Measurements from ENCODE around the gene HDC.

Gene HDC

GRCh38 chr15:50251638-50252182, 13.8 kb downstream of the HDC start:
- DNase-seq = no peak

- DNase-seq = no peak
Measured at GRCh38 chr15:50250760-50251394, 14.6 kb downstream of the HDC start.

DNA sequence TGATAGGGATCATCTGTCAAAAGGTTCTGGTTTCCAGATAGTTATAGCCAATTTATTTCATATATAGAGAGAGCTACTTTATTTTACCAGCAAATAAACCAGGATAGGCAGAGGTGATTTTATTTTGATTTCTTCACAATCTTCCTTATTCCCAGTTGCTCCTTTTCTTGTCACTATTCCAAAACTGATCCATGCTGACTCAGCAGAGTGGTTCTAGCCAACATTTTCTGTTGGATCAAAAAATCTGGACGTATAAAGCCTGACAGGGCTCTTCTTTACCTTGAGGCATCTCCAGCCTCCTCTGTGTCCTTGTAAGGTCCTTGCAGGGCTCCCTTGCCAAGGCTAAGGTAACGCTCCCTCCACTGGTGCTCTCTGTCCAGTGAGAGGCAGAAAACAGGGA, 15.8 kb downstream of the HDC start:
- no peak for DNase-seq

DNA sequence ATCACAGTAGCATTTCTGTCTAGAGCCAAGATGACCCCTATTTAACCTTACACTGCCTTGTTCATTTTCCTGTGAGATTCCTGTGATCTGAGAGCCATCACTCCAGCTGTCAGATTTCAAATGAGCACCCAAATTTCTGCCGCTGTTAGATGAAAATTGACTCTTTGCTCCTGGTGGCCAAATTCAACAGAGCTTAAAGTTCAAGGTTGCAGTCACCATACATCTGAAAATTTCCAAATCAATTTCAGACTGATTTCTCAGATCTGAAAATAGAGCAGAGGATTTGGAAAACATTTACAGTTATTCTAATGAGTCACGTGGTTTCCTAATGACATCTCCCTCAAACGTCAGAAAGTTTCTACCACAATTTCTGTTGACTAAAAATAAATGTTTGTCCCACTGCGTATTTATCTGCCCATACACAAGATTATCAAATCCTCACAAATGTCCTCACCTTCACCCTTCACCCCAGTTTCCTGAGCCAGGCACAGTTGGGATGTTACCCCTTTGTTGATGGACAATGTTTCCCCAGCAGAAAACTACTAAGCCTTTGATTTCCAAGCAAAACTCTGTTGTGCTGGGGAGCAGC, 16.4 kb downstream of the HDC start:
- DNase-seq = no peak

GRCh38 chr15:50247819-50248655, 17.5 kb downstream of the HDC start:
- no peak for DNase-seq

- DNase-seq = no peak
Measured at GRCh38 chr15:50246631-50247030, 18.9 kb downstream of the HDC start.

GRCh38 chr15:50244959-50245624, 20.4 kb downstream of the HDC start:
- DNase-seq = no peak

DNA sequence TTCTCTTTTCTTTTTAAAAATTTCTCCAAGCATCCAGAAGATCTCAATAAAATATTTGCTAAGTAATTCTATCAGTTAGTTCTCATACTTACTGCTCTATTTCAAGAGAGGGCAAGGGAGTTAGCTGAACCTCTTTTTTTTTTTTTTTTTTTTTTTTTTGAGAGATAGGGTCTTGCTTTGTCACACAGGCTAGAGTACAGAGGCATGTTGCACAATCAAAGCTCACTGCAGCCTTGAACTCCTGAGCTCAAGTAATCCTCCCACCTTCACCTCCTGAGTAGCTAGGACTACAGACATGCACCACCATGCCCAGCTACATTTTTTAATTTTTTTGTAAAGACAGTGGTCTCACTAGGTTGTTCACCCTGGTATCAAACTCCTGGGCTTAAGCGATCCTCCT, 21.4 kb downstream of the HDC start:
- no peak for DNase-seq

DNA sequence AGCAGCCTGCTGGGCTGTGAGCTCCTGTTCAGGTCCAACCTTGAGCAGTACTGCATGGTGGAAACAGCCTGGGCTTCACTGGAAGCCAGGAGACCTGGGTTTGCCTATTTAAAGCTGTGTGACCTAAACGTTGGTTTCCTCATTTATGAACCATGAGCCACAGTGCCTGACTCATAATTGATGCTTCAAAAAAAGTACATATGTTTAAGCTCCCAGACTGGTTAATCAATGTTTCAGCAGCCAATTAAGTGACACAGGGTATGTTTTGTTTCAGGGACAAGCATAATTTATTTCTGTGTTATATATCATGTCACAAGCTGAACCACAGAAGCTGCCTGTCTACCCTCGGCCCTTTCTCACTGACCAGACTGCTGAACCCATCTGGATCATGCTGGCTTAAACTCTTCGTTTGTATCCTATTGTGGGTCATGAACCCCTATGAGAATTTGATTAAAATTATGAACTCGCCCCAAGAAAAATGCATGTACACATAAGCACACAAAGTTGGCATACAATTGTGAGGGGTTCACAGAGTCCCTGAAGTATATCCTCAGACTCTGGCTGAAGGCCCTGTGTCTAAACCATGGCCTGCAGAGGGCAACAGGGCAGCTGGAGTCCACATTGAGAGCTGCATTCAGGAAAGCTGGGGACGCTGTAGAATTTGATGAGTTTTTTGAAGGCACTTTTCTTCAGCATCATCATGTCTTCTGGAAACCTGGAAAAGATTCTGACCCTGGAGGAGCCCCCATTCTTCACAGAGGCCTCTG, 23.7 kb downstream of the HDC start:
- DNase-seq = no peak

- no peak for DNase-seq
Measured at GRCh38 chr15:50238255-50238654, 27.3 kb downstream of the HDC start.

GRCh38 chr15:50236433-50236832, 29.1 kb downstream of the HDC start:
- DNase-seq = no peak

GRCh38 chr15:50235794-50236193, 29.7 kb downstream of the HDC start:
- no peak for DNase-seq

DNA sequence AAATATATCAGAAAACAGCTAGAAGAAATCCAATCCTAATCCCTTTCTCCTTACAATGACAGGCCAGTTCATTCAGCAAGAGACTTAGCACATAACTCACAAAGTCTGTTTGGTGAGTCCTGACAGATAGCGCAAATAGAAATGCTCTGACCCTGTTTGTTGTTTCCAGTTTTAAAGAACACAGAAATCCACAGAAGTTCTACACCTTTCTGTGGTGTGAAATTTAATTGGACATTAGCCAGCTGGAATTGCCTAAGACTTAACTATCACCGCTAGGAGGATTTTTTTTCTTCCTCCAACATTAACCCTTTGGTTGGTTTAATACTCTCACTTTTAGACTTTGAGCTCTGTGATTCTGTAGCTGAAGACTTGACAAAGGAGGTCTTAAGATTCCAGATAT, 30.8 kb downstream of the HDC start:
- DNase-seq = no peak

GRCh38 chr15:50233192-50233736, 32.3 kb downstream of the HDC start:
- no peak for DNase-seq

GRCh38 chr15:50232791-50233190, 32.7 kb downstream of the HDC start:
- no peak for DNase-seq

GRCh38 chr15:50231761-50232160, 33.8 kb downstream of the HDC start:
- no peak for DNase-seq

- no peak for DNase-seq
Measured at GRCh38 chr15:50229336-50229735, 36.2 kb downstream of the HDC start.

DNA sequence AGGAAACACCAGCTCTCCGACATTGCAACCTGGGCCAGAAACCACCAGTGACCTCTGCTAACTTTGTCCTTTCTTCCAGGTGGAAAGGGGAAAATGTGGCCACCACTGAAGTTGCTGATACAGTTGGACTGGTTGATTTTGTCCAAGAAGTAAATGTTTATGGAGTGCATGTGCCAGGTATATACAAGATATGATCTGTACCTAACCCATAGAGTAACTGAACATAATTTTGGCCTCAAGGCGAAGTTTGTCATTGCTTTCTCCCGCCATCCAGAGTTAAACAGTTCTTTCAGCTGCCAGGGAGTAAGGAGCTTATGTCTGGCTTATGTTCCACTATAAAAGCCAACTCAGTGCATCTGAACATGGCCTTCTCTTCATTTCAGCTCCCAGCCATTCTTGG, 36.7 kb downstream of the HDC start:
- DNase-seq = no peak

GRCh38 chr15:50227076-50227475, 38.5 kb downstream of the HDC start:
- DNase-seq = no peak

- DNase-seq = no peak
Measured at GRCh38 chr15:50225938-50226337, 39.6 kb downstream of the HDC start.

GRCh38 chr15:50225057-50225456, 40.5 kb downstream of the HDC start:
- no peak for DNase-seq

DNA sequence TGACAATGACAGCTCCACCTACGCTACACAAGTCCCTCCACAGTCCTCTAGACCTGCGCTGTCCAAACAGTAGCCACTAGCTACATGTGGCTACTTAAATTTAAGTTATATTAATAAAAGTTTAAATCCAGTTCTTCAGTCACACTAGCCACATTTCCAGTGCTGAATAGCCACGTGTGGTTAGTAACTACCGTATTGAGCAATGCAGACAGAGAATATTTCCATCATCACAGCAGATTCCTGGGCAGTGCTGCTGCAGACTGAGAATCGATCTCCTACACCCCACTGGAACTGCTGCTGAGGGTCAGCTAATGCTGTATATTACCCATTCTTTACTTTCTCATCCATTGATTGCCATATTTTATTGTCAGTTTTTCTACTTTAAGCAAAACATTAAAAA, 40.9 kb downstream of the HDC start:
- DNase-seq = no peak

Data from activated T-cell treated with anti-CD3 and anti-CD28 coated beads, Interleukin-2, amount 50 U/mL, for 1 hour (primary cell).